Caki2 (cell line): ENCODE data around the gene LSR. TPM values are rescaled to one million over a fixed set of nuclear protein-coding genes. Genes with fewer than 3 reads are reported as not detected.
"Not testable (repeated sequence)": the region's sequence is repeated elsewhere in the genome, so short reads cannot be mapped to it uniquely, and the experiment has no call there.

Source experiments
- DNase-seq: peaks from one replicate; pipeline ENCODE4 v3.0.0-alpha.2; 2015; ENCODE audit warnings: low read depth
- in situ Hi-C: cut with HindIII; loops from 2 replicates; pipeline ENCODE4 v1.10.0; 2016; ENCODE audit warnings: low sequenced_read_pairs, low pct_unique_long_range_greater_than_20kb, mixed read lengths
- total RNA-seq: library from RNA; depleted of rRNA; stranded (reverse); fragments of >200 nt; shearing (Covaris generic); gene quantifications from 2 replicates; pipeline ENCODE4 v1.2.3, GENCODE V29; 2014; ENCODE audit warnings: low replicate concordance

The LSR gene
- total RNA-seq, 1 experiment from 2014 or later, result 33.0 TPM

GRCh38 chr19:35216016-35216832 is 32.6 kb upstream of the LSR start:
- in situ Hi-C loops, result no loop called here
- DNase-seq, result no peak

- in situ Hi-C loops, result no loop called here
- DNase-seq, result no peak
Observed at GRCh38 chr19:35216833-35217648, 31.8 kb upstream of the LSR start.

- in situ Hi-C loops, result no loop called here
- DNase-seq, result no peak
Observed at GRCh38 chr19:35217649-35217990, 31.2 kb upstream of the LSR start.

GRCh38 chr19:35219008-35219407 is 29.8 kb upstream of the LSR start:
- in situ Hi-C loops, result no loop called here
- DNase-seq, result no peak

GRCh38 chr19:35220315-35220921 is 28.4 kb upstream of the LSR start:
- in situ Hi-C loops, result no loop called here
- no peak for DNase-seq

GRCh38 chr19:35220973-35221590 is 27.7 kb upstream of the LSR start:
- in situ Hi-C loops, DNase-seq: not testable (repeated sequence)

- DNase-seq, result no peak
- in situ Hi-C loops, result no loop called here
Observed at GRCh38 chr19:35222373-35223015, 26.3 kb upstream of the LSR start.

- in situ Hi-C loops, result no loop called here
- DNase-seq, result no peak
Observed at GRCh38 chr19:35223084-35223790, 25.6 kb upstream of the LSR start.

- in situ Hi-C loops, result no loop called here
- DNase-seq, result no peak
Observed at GRCh38 chr19:35223862-35224505, 24.8 kb upstream of the LSR start.

GRCh38 chr19:35224681-35225571 is 23.9 kb upstream of the LSR start:
- in situ Hi-C loops, result no loop called here
- no peak for DNase-seq

GRCh38 chr19:35225951-35226350 is 22.9 kb upstream of the LSR start:
- in situ Hi-C loops, result no loop called here
- no peak for DNase-seq

- in situ Hi-C loops, result no loop called here
- DNase-seq, result no peak
Observed at GRCh38 chr19:35226748-35227147, 22.1 kb upstream of the LSR start.

- DNase-seq, result no peak
- in situ Hi-C loops, result no loop called here
Observed at GRCh38 chr19:35228177-35228930, 20.4 kb upstream of the LSR start, which contains the start of gene FAM187B. FAM187B (minus strand) TSS chr19:35228739; CDS start chr19:35228680, 59 bp downstream.

GRCh38 chr19:35229601-35230000 is 19.2 kb upstream of the LSR start:
- in situ Hi-C loops, result no loop called here
- no peak for DNase-seq

- no peak for DNase-seq
- in situ Hi-C loops, result no loop called here
Observed at GRCh38 chr19:35231956-35232645, 16.7 kb upstream of the LSR start.
